ENCODE data around the gene ITGA11.

- no peak for TF ChIP-seq POLR2A (IDR thresholded peaks at IDR 0.05)
- no peak for TF ChIP-seq CTCF (IDR thresholded peaks at IDR 0.05 in 8 of 11, conservative IDR thresholded peaks at IDR 0.05 in 3 of 11)
Measured at GRCh38 chr15:68258692-68259091, 173.3 kb downstream of the ITGA11 start.

Measured in spleen (tissue), 7 donors.